ENCODE results near the gene USP31.

GRCh38 chr16:23131931-23132621 is 17.2 kb downstream of the USP31 start:
- TF ChIP-seq CREB1 (IDR thresholded peaks at IDR 0.05; ENCODE audit: low read depth) (no peak), REST (IDR thresholded peaks at IDR 0.05; ENCODE audit: low read depth) (no peak), TCF12 (IDR thresholded peaks at IDR 0.05; ENCODE audit: low read depth) (no peak), MAX (IDR thresholded peaks at IDR 0.05) (no peak)
